ENCODE data around the gene RUBCN.

DNA sequence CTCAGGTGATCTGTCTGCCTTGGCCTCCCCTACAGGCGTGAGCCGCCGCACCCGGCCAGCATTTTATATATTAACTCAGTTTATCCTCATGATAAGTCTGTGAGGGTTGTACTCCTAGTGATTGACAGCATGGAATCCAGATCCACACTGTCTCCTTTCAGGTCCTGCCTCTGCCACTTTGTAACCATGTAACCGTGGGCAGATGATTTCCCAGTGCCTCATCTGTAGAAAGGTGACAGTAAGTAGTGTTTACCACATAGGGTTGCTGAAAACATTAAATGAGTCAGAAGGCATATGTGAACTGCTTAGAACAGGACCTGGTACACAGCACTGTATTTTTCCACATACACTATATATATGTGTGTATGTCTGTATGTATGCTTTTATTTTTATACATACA lies 15.4 kb upstream of the RUBCN start:
- TF ChIP-seq ARNT (IDR thresholded peaks at IDR 0.05), result no peak
- no peak for TF ChIP-seq SUZ12 (IDR thresholded peaks at IDR 0.05)
- no peak for TF ChIP-seq SP1 (IDR thresholded peaks at IDR 0.05)
- no peak for TF ChIP-seq NFRKB (IDR thresholded peaks at IDR 0.05)
- TF ChIP-seq ELF4 (IDR thresholded peaks at IDR 0.05), result no peak
- TF ChIP-seq FOXM1 (IDR thresholded peaks at IDR 0.05; ENCODE audit: borderline replicate concordance), result no peak
- TF ChIP-seq CTBP1 (IDR thresholded peaks at IDR 0.05; ENCODE audit: borderline replicate concordance), result no peak
- TF ChIP-seq HDGF (IDR thresholded peaks at IDR 0.05; ENCODE audit: borderline replicate concordance), result no peak
- no peak for TF ChIP-seq BHLHE40 (IDR thresholded peaks at IDR 0.05; ENCODE audit: borderline replicate concordance)
- peak; percentile 51; the same call in 1 of the 2 replicates for TF ChIP-seq PKNOX1 (IDR thresholded peaks at IDR 0.05)
- TF ChIP-seq FOXK2 (IDR thresholded peaks at IDR 0.05), result no peak
- no peak for TF ChIP-seq TARDBP (IDR thresholded peaks at IDR 0.05)
- TF ChIP-seq FOXA1 (IDR thresholded peaks at IDR 0.05), result no peak
